Neural cell (in vitro differentiated cells): ENCODE measurements around the gene TBC1D5. TPM values are rescaled to one million over a fixed set of nuclear protein-coding genes. Genes with fewer than 3 reads are reported as not detected.

Source experiments
- H2AFZ ChIP-seq: fragments of 200-600, 300-800 bp; sonication (generic), shearing (Covaris generic); 2 replicates; pipeline ENCODE4 v1.6.0; 2014; ENCODE audit warnings: low read depth, mild to moderate bottlenecking, antibody characterized with exemption, low read length, moderate library complexity
- H3F3A ChIP-seq: fragments of 200-600 bp; shearing (Covaris generic); 2 replicates; pipeline ENCODE4 v1.6.1; 2016; ENCODE audit warnings: mild to moderate bottlenecking, moderate library complexity, mixed read lengths, antibody characterized with exemption, low read length; ENCODE audit not compliant: insufficient read depth, poor library complexity, severe bottlenecking
- H3K27ac ChIP-seq: fragments of 200-600, 300-800 bp; sonication (generic), shearing (Covaris generic); 2 replicates; pipeline ENCODE4 v1.5.1; 2014; ENCODE audit warnings: mild to moderate bottlenecking, low read length, moderate library complexity
- H3K27me3 ChIP-seq: fragments of 300-800, 200-600 bp; sonication (generic), shearing (Covaris generic); 2 replicates; pipeline ENCODE4 v1.6.0; 2014; ENCODE audit warnings: mild to moderate bottlenecking, low read depth, low read length, moderate library complexity; ENCODE audit not compliant: insufficient read depth
- H3K36me3 ChIP-seq: fragments of 300-800, 200-600 bp; sonication (generic), shearing (Covaris generic); 2 replicates; pipeline ENCODE4 v1.5.1; 2014; ENCODE audit warnings: mild to moderate bottlenecking, antibody characterized with exemption, low read length, moderate library complexity; ENCODE audit not compliant: insufficient read depth
- H3K4me2 ChIP-seq: fragments of 300-800, 200-600 bp; sonication (generic), shearing (Covaris generic); 2 replicates; pipeline ENCODE4 v1.6.0; 2014; ENCODE audit warnings: mild to moderate bottlenecking, low read length
- H3K4me3 ChIP-seq: fragments of 300-800, 200-600 bp; sonication (generic), shearing (Covaris generic); 2 replicates; pipeline ENCODE4 v1.5.1; 2014; ENCODE audit warnings: mild to moderate bottlenecking, low read length, moderate library complexity
- H3K79me2 ChIP-seq: fragments of 200-600 bp; shearing (Covaris generic); replicated peaks from 2 replicates; pipeline ENCODE4 v1.6.0; 2014; ENCODE audit warnings: mild to moderate bottlenecking, low read length, moderate library complexity; ENCODE audit not compliant: insufficient read depth
- H3K9ac ChIP-seq: fragments of 300-800, 200-600 bp; sonication (generic), shearing (Covaris generic); 2 replicates; pipeline ENCODE4 v1.6.1; 2016; ENCODE audit warnings: mild to moderate bottlenecking, low read length, mixed read lengths
- H3K9me2 ChIP-seq: fragments of 200-600 bp; shearing (Covaris generic); 2 replicates; pipeline ENCODE4 v1.6.1; 2016; ENCODE audit warnings: mild to moderate bottlenecking, low read length, mixed read lengths; ENCODE audit not compliant: insufficient read depth
- H3K9me3 ChIP-seq: fragments of 200-600, 300-800 bp; sonication (generic), shearing (Covaris generic); 2 replicates; pipeline ENCODE4 v1.6.1; 2016; ENCODE audit warnings: mild to moderate bottlenecking, mixed run types, low read length, moderate library complexity, mixed read lengths
- H4K20me1 ChIP-seq: fragments of 200-600 bp; shearing (Covaris generic); 2 replicates; pipeline ENCODE4 v1.6.1; 2016; ENCODE audit warnings: mild to moderate bottlenecking, mixed run types; ENCODE audit not compliant: insufficient read depth
- EP300 ChIP-seq: fragments of 450-650 bp; conservative IDR thresholded peaks from 2 replicates; pipeline ENCODE4 v1.6.1; 2014; ENCODE audit warnings: antibody characterized with exemption, mild to moderate bottlenecking, moderate library complexity; ENCODE audit not compliant: poor library complexity, severe bottlenecking
- EZH2 ChIP-seq: fragments of 200-600, 300-800 bp; shearing (Covaris generic), sonication (generic); IDR thresholded peaks from 2 replicates; pipeline ENCODE4 v1.6.1; 2014; ENCODE audit warnings: antibody characterized with exemption, low read length, borderline replicate concordance, mild to moderate bottlenecking; ENCODE audit not compliant: insufficient read depth, poor library complexity, severe bottlenecking
- MXI1 ChIP-seq: fragments of 450-650 bp; conservative IDR thresholded peaks from 2 replicates; pipeline ENCODE4 v1.6.1; 2014; ENCODE audit warnings: antibody characterized with exemption, mild to moderate bottlenecking; ENCODE audit not compliant: poor library complexity, severe bottlenecking
- POLR2AphosphoS5 ChIP-seq: IDR thresholded peaks from 2 replicates; pipeline ENCODE4 v1.6.1; 2012
- RAD21 ChIP-seq: fragments of 450-650 bp; conservative IDR thresholded peaks from 2 replicates; pipeline ENCODE4 v1.6.1; 2014; ENCODE audit warnings: antibody characterized with exemption, mild to moderate bottlenecking, moderate library complexity
- REST ChIP-seq: IDR thresholded peaks from 2 replicates; pipeline ENCODE4 v1.6.1; 2012; ENCODE audit warnings: borderline replicate concordance
- SMC3 ChIP-seq: fragments of 450-650 bp; conservative IDR thresholded peaks from 2 replicates; pipeline ENCODE4 v1.6.1; 2014; ENCODE audit warnings: antibody characterized with exemption, mild to moderate bottlenecking, moderate library complexity; ENCODE audit not compliant: poor library complexity
- TAF1 ChIP-seq: IDR thresholded peaks from 2 replicates; pipeline ENCODE4 v1.6.1; 2012; ENCODE audit warnings: low read depth
- polyA plus RNA-seq: library from polyadenylated mRNA; depleted of rRNA; stranded (reverse); fragments of >200 nt; gene quantifications from 2 replicates; pipeline ENCODE4 v1.2.3, GENCODE V29; 2014
- TF ChIP-seq, protein P1 (sequence below): fragments of 450-650 bp; IDR thresholded peaks from 2 replicates; pipeline ENCODE4 v1.5.1; 2014; ENCODE audit warnings: antibody characterized with exemption, mild to moderate bottlenecking, moderate library complexity; ENCODE audit not compliant: poor library complexity, severe bottlenecking

TBC1D5 gene
- polyA plus RNA-seq, 1 donor from 2014 or later, result 28.3 TPM

- no peaks in the 10 kb centered on the region for H3K9me2 ChIP-seq
- peaks cover 5% of the 10 kb centered on the region for H3K79me2 ChIP-seq
- no peak for TF ChIP-seq EZH2
- TF ChIP-seq MXI1, result no peak
- no peak for TF ChIP-seq POLR2AphosphoS5
- TF ChIP-seq SMC3, result no peak
- no peak for TF ChIP-seq TAF1
- no peak for TF ChIP-seq REST
- TF ChIP-seq, protein P1, sequence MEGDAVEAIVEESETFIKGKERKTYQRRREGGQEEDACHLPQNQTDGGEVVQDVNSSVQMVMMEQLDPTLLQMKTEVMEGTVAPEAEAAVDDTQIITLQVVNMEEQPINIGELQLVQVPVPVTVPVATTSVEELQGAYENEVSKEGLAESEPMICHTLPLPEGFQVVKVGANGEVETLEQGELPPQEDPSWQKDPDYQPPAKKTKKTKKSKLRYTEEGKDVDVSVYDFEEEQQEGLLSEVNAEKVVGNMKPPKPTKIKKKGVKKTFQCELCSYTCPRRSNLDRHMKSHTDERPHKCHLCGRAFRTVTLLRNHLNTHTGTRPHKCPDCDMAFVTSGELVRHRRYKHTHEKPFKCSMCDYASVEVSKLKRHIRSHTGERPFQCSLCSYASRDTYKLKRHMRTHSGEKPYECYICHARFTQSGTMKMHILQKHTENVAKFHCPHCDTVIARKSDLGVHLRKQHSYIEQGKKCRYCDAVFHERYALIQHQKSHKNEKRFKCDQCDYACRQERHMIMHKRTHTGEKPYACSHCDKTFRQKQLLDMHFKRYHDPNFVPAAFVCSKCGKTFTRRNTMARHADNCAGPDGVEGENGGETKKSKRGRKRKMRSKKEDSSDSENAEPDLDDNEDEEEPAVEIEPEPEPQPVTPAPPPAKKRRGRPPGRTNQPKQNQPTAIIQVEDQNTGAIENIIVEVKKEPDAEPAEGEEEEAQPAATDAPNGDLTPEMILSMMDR, result no peak
- no peak for TF ChIP-seq RAD21
- no peak for TF ChIP-seq EP300
- H3K9ac ChIP-seq, result no peak overlapping the region
- no peak overlapping the region for H3K4me2 ChIP-seq
- H3K9me3 ChIP-seq, result no peaks in the 10 kb centered on the region
- H3K27ac ChIP-seq, result no peak overlapping the region
- H4K20me1 ChIP-seq, result no peaks in the 10 kb centered on the region
- H2AFZ ChIP-seq, result no peak overlapping the region
- no peak overlapping the region for H3K4me3 ChIP-seq
- H3K36me3 ChIP-seq, result no peaks in the 10 kb centered on the region
- no peaks in the 10 kb centered on the region for H3F3A ChIP-seq
- H3K27me3 ChIP-seq, result no peaks in the 10 kb centered on the region
Observed at GRCh38 chr3:17724122-17724521, 18.3 kb downstream of the TBC1D5 start.

DNA sequence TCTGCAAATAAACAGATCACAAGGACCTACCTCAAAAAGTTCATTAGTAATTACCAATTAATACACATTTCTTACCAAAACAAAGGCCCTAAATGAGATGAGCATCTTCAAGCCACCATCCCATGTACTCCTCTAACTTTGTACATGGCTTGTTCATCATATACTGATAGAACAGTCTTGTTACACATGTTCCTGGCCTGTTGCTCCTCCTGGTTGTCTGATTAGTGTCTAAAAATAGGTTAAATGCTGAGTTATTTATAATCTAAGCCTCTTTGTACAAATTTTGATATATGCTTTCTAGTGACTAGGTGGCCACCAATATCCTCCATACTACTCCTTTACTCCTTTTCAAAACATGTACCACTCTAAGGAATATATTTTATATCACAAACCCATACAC is 25.0 kb downstream of the TBC1D5 start:
- H3K4me3 ChIP-seq, result no peak overlapping the region
- peaks cover 11% of the 10 kb centered on the region for H3K79me2 ChIP-seq
- H3K4me2 ChIP-seq, result no peak overlapping the region
- no peaks in the 10 kb centered on the region for H3K27me3 ChIP-seq
- TF ChIP-seq, protein P1, result no peak
- no peak for TF ChIP-seq RAD21
- no peak for TF ChIP-seq POLR2AphosphoS5
- TF ChIP-seq MXI1, result no peak
- TF ChIP-seq SMC3, result no peak
- TF ChIP-seq REST, result no peak
- TF ChIP-seq TAF1, result no peak
- no peak for TF ChIP-seq EP300
- no peak for TF ChIP-seq EZH2
- H3K9ac ChIP-seq, result no peak overlapping the region
- no peaks in the 10 kb centered on the region for H3K9me3 ChIP-seq
- no peak overlapping the region for H3K27ac ChIP-seq
- H3K36me3 ChIP-seq, result no peaks in the 10 kb centered on the region
- no peaks in the 10 kb centered on the region for H3K9me2 ChIP-seq
- no peaks in the 10 kb centered on the region for H3F3A ChIP-seq
- no peak overlapping the region for H2AFZ ChIP-seq
- no peaks in the 10 kb centered on the region for H4K20me1 ChIP-seq
